HEK293 (cell line): ENCODE measurements around the gene BAD.

Source experiments
- CTCF ChIA-PET: fragments of 350-600 bp; formaldehyde crosslinking; extraction: SDS; loops from one replicate; lab custom pipeline; 2021; ENCODE audit warnings: antibody characterized with exemption; lab: Yijun Ruan, JAX
- POLR2A ChIA-PET: fragments of 300-600 bp; formaldehyde crosslinking; extraction: SDS; loops from one replicate; lab custom pipeline; 2020; ENCODE audit warnings: antibody characterized with exemption, inconsistent platforms; lab: Yijun Ruan, JAX
- H3K27ac ChIP-seq: fragments of 200-500 bp; sonication (Bioruptor generic); 2 replicates; pipeline ENCODE4 v1.5.1; 2014; ENCODE audit warnings: low read depth, low read length, control low read depth, inconsistent platforms; ENCODE audit errors: extremely low read depth
- H3K36me3 ChIP-seq, 2 experiments: fragments of 200-500 bp in 1 of 2; sonication (Bioruptor generic) in 1 of 2; 1 replicate in 1 of 2; 2 replicates in 1 of 2; pipeline ENCODE4 v1.5.1; 2014 to 2017; ENCODE audit warnings: inconsistent platforms in 2 of 2, low read length in 2 of 2; ENCODE audit not compliant: control insufficient read depth in 2 of 2, insufficient read depth in 1 of 2
- H3K4me1 ChIP-seq: fragments of 200-500 bp; sonication (Bioruptor generic); 2 replicates; pipeline ENCODE4 v1.5.1; 2014; ENCODE audit warnings: mild to moderate bottlenecking, low read length, inconsistent platforms; ENCODE audit not compliant: control insufficient read depth, insufficient read depth
- H3K4me3 ChIP-seq: 2 replicates; pipeline ENCODE4 v1.5.1; 2011; ENCODE audit warnings: low read depth, mild to moderate bottlenecking, control low read depth, low read length, moderate library complexity
- H3K9me3 ChIP-seq: fragments of 200-500 bp; sonication (Bioruptor generic); 2 replicates; pipeline ENCODE4 v1.5.1; 2014; ENCODE audit warnings: low read depth, low read length, inconsistent platforms; ENCODE audit not compliant: control insufficient read depth, insufficient read depth
- BCL11A ChIP-seq: fragments of 450-650 bp; formaldehyde crosslinking; IDR thresholded peaks from 2 replicates; pipeline ENCODE4 v1.5.1; 2016; ENCODE audit warnings: low read depth, missing biosample characterization, missing genetic modification characterization
- GLI4 ChIP-seq: fragments of 450-650 bp; formaldehyde crosslinking; IDR thresholded peaks from 2 replicates; pipeline ENCODE4 v1.5.1; 2016; ENCODE audit warnings: missing biosample characterization, missing genetic modification characterization
- GLIS1 ChIP-seq: fragments of 450-650 bp; formaldehyde crosslinking; IDR thresholded peaks from 2 replicates; pipeline ENCODE4 v1.5.1; 2016; ENCODE audit warnings: missing biosample characterization, missing genetic modification characterization
- GLIS2 ChIP-seq: fragments of 450-650 bp; formaldehyde crosslinking; IDR thresholded peaks from 2 replicates; pipeline ENCODE4 v1.5.1; 2016; ENCODE audit warnings: missing biosample characterization, missing genetic modification characterization
- MZF1 ChIP-seq: fragments of 450-650 bp; formaldehyde crosslinking; IDR thresholded peaks from 2 replicates; pipeline ENCODE4 v1.5.1; 2017; ENCODE audit warnings: missing biosample characterization, missing genetic modification characterization, borderline replicate concordance
- OSR2 ChIP-seq: fragments of 450-650 bp; formaldehyde crosslinking; IDR thresholded peaks from 2 replicates; pipeline ENCODE4 v1.5.1; 2016; ENCODE audit warnings: missing biosample characterization, missing genetic modification characterization
- OVOL3 ChIP-seq: fragments of 450-650 bp; formaldehyde crosslinking; IDR thresholded peaks from 2 replicates; pipeline ENCODE4 v1.5.1; 2016; ENCODE audit warnings: missing biosample characterization, missing genetic modification characterization
- SP2 ChIP-seq: fragments of 450-650 bp; formaldehyde crosslinking; IDR thresholded peaks from 2 replicates; pipeline ENCODE4 v1.5.1; 2016; ENCODE audit warnings: missing biosample characterization, missing genetic modification characterization
- ZBTB20 ChIP-seq: fragments of 450-650 bp; formaldehyde crosslinking; IDR thresholded peaks from 2 replicates; pipeline ENCODE4 v1.5.1; 2016; ENCODE audit warnings: missing biosample characterization, missing genetic modification characterization
- ZFP41 ChIP-seq: fragments of 450-650 bp; formaldehyde crosslinking; IDR thresholded peaks from 2 replicates; pipeline ENCODE4 v1.5.1; 2016; ENCODE audit warnings: missing biosample characterization, missing genetic modification characterization, borderline replicate concordance
- ZNF121 ChIP-seq: fragments of 450-650 bp; formaldehyde crosslinking; IDR thresholded peaks from 2 replicates; pipeline ENCODE4 v1.5.1; 2016; ENCODE audit warnings: missing biosample characterization, missing genetic modification characterization
- ZNF157 ChIP-seq: fragments of 450-650 bp; formaldehyde crosslinking; IDR thresholded peaks from 2 replicates; pipeline ENCODE4 v1.5.1; 2016; ENCODE audit warnings: missing biosample characterization, missing genetic modification characterization
- ZNF16 ChIP-seq: fragments of 450-650 bp; formaldehyde crosslinking; IDR thresholded peaks from 2 replicates; pipeline ENCODE4 v1.5.1; 2016; ENCODE audit warnings: low read depth, missing biosample characterization, missing genetic modification characterization
- ZNF175 ChIP-seq: fragments of 450-650 bp; formaldehyde crosslinking; IDR thresholded peaks from 2 replicates; pipeline ENCODE4 v1.5.1; 2016; ENCODE audit warnings: missing biosample characterization, missing genetic modification characterization
- ZNF184 ChIP-seq: fragments of 450-650 bp; IDR thresholded peaks from 2 replicates; pipeline ENCODE4 v1.5.1; 2018; ENCODE audit warnings: missing biosample characterization, mild to moderate bottlenecking, missing genetic modification characterization
- ZNF2 ChIP-seq: fragments of 450-650 bp; formaldehyde crosslinking; IDR thresholded peaks from 2 replicates; pipeline ENCODE4 v1.5.1; 2016; ENCODE audit warnings: missing biosample characterization, missing genetic modification characterization
- ZNF311 ChIP-seq: fragments of 450-650 bp; formaldehyde crosslinking; IDR thresholded peaks from 2 replicates; pipeline ENCODE4 v1.5.1; 2017; ENCODE audit warnings: missing biosample characterization, missing genetic modification characterization, borderline replicate concordance
- ZNF48 ChIP-seq: fragments of 450-650 bp; formaldehyde crosslinking; IDR thresholded peaks from 2 replicates; pipeline ENCODE4 v1.5.1; 2016; ENCODE audit warnings: missing biosample characterization, missing genetic modification characterization
- ZNF571 ChIP-seq: fragments of 450-650 bp; formaldehyde crosslinking; IDR thresholded peaks from 2 replicates; pipeline ENCODE4 v1.5.0; 2017; ENCODE audit warnings: missing biosample characterization, missing genetic modification characterization
- ZNF585B ChIP-seq: fragments of 450-650 bp; formaldehyde crosslinking; IDR thresholded peaks from 2 replicates; pipeline ENCODE4 v1.5.1; 2016; ENCODE audit warnings: missing biosample characterization, missing genetic modification characterization
- ZNF621 ChIP-seq: fragments of 450-650 bp; formaldehyde crosslinking; IDR thresholded peaks from 2 replicates; pipeline ENCODE4 v1.5.1; 2017; ENCODE audit warnings: missing biosample characterization, missing genetic modification characterization
- ZNF626 ChIP-seq: fragments of 450-650 bp; sonication (Bioruptor Pico); formaldehyde crosslinking; IDR thresholded peaks from 2 replicates; pipeline ENCODE4 v1.5.1; 2018; ENCODE audit warnings: missing biosample characterization, missing genetic modification characterization, inconsistent platforms
- ZNF768 ChIP-seq: fragments of 450-650 bp; formaldehyde crosslinking; IDR thresholded peaks from 2 replicates; pipeline ENCODE4 v1.5.1; 2018; ENCODE audit warnings: missing biosample characterization, mild to moderate bottlenecking, missing genetic modification characterization
- ZNF776 ChIP-seq: fragments of 450-650 bp; formaldehyde crosslinking; IDR thresholded peaks from 2 replicates; pipeline ENCODE4 v1.5.0; 2017; ENCODE audit warnings: missing biosample characterization, missing genetic modification characterization, borderline replicate concordance
- TF ChIP-seq, protein P1 (sequence below): fragments of 450-650 bp; formaldehyde crosslinking; IDR thresholded peaks from 2 replicates; pipeline ENCODE4 v1.5.1; 2017; ENCODE audit warnings: missing biosample characterization, mild to moderate bottlenecking, missing genetic modification characterization, moderate library complexity
- TF ChIP-seq, protein P2 (sequence below): fragments of 450-650 bp; formaldehyde crosslinking; conservative IDR thresholded peaks from 2 replicates; pipeline ENCODE4 v1.5.1; 2016; ENCODE audit warnings: low read depth, missing biosample characterization, missing genetic modification characterization
- TF ChIP-seq, protein P3 (sequence below): fragments of 450-650 bp; formaldehyde crosslinking; IDR thresholded peaks from 2 replicates; pipeline ENCODE4 v1.5.1; 2016; ENCODE audit warnings: missing biosample characterization, missing genetic modification characterization

Gene BAD

DNA sequence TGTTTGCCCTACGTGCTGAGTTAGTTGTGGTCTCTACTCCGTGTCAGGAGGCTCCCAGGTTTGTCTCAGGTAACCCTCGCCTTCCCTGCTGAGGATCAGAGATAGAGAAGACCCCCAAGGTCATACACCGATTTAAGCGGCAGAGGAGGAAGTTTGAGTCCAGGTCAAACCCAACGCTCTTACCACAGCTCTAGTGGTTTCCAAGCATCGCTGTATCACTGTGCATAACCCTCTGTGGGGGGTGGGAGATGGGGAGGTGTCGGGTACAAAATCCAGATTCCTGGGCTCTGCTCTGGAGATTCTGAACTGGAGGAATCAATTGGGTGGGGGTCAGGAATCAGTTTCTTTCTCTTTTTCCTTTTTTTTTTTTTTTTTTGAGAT, 53.5 kb downstream of the BAD start:
- ChIA-PET CTCF (interaction anchor here (0.5 to 1.4 kb wide), 3 partner anchors 14 to 1445 kb away, joined by 3 to 8 read pairs (median 4); no protein-coding TSS in a partner anchor), POLR2A (interaction anchor here (0.7 to 3.5 kb wide), 3 partner anchors 10 to 422 kb away, joined by 6 to 8 read pairs (median 8); partner anchors contain the start of genes FKBP2 and STIP1)
- Histone ChIP-seq H3K4me1 (no peaks in the 10 kb centered on the region), H3K27ac (peak overlapping the region; percentile 42; the same call in 1 of the 2 replicates), H3K9me3 (no peaks in the 10 kb centered on the region), H3K4me3 (peak overlapping the region; percentile 71), H3K36me3 (peaks cover 0 to 5% of the 10 kb centered on the region in 2 experiments; a peak in 1 of 3 replicates)
- TF ChIP-seq ZNF121 (tag by site-specific recombination) (no peak), GLIS2 (tag by site-specific recombination) (0 out of 2 replicates have a peak, but pooled peaks have one; percentile 2), GLIS1 (tag by site-specific recombination) (peak; percentile 65), ZBTB20 (tag by site-specific recombination) (peak; percentile 93), GLI4 (tag by site-specific recombination) (no peak)
- TF ChIP-seq, protein P1, sequence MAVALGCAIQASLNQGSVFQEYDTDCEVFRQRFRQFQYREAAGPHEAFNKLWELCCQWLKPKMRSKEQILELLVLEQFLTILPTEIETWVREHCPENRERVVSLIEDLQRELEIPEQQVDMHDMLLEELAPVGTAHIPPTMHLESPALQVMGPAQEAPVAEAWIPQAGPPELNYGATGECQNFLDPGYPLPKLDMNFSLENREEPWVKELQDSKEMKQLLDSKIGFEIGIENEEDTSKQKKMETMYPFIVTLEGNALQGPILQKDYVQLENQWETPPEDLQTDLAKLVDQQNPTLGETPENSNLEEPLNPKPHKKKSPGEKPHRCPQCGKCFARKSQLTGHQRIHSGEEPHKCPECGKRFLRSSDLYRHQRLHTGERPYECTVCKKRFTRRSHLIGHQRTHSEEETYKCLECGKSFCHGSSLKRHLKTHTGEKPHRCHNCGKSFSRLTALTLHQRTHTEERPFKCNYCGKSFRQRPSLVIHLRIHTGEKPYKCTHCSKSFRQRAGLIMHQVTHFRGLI, result 0 out of 2 replicates have a peak, but pooled peaks have one; percentile 1
- TF ChIP-seq, protein P2, sequence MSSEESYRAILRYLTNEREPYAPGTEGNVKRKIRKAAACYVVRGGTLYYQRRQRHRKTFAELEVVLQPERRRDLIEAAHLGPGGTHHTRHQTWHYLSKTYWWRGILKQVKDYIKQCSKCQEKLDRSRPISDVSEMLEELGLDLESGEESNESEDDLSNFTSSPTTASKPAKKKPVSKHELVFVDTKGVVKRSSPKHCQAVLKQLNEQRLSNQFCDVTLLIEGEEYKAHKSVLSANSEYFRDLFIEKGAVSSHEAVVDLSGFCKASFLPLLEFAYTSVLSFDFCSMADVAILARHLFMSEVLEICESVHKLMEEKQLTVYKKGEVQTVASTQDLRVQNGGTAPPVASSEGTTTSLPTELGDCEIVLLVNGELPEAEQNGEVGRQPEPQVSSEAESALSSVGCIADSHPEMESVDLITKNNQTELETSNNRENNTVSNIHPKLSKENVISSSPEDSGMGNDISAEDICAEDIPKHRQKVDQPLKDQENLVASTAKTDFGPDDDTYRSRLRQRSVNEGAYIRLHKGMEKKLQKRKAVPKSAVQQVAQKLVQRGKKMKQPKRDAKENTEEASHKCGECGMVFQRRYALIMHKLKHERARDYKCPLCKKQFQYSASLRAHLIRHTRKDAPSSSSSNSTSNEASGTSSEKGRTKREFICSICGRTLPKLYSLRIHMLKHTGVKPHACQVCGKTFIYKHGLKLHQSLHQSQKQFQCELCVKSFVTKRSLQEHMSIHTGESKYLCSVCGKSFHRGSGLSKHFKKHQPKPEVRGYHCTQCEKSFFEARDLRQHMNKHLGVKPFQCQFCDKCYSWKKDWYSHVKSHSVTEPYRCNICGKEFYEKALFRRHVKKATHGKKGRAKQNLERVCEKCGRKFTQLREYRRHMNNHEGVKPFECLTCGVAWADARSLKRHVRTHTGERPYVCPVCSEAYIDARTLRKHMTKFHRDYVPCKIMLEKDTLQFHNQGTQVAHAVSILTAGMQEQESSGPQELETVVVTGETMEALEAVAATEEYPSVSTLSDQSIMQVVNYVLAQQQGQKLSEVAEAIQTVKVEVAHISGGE (tag by site-specific recombination), result 0 out of 2 replicates have a peak, but pooled peaks have one; percentile 20

DNA sequence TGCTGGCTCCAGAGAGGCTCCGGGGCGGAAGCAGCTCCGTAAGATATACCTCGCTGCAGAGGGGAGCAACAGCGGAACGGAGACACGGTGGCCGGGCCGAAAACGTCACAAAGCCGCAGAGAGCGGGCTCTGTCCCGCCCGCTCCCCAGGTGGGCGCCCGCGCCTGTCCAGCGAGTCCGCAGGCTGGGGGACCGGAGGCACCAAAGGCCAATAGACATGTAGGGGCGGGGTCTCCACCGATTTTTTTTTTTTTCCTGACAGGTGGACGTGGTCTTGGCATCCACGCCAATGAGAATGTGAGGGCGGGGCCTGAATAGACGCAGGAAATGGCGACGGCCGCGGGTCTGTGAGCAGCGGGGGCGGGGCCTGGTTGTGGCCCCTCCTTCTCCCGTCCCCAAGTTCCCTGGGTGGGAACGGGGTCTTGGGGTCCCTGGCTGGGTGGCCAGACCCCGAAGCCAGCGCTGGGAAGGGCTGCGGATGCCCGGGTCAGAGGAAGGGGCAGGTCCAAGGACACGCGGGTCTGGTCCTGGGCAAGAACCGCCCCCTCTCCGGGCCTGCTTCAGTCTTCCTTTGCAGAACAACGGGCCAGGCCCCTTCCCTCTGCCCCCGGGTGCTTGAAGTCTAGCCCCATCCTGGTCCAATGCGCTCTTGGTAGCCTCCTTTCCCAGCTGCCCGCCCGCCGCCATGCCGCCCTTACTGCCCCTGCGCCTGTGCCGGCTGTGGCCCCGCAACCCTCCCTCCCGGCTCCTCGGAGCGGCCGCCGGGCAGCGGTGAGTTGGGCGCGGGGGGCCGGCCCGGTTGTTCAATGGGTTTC, 54.1 kb downstream of the BAD start, which contains the start of gene DNAJC4:
TSS of gene DNAJC4 (plus strand) at position 378 of the 814 bp plus-strand sequence. CDS start at position 685, 307 bp downstream.
- H3K4me3 ChIP-seq, result peak within 1 kb of the TSS; percentile 71
- peaks cover 1% of the 10 kb centered on the region; the same call in 1 of the 2 replicates for H3K4me1 ChIP-seq
- ChIA-PET POLR2A (interaction anchor here (0.8 to 0.9 kb wide), 2 partner anchors 10 to 54 kb away, joined by 3 read pairs; partner anchors contain the start of gene BAD), CTCF (interaction anchor here (0.6 to 1.7 kb wide), 4 partner anchors 13 to 1524 kb away, joined by 4 to 8 read pairs (median 5); no protein-coding TSS in a partner anchor)
- H3K9me3 ChIP-seq, result no peaks in the 10 kb centered on the region
- peak within 1 kb of the TSS; percentile 42; the same call in 1 of the 2 replicates for H3K27ac ChIP-seq
- H3K36me3 ChIP-seq, result no peaks in the 10 kb centered on the region
- no peak for TF ChIP-seq ZNF2 (tag by site-specific recombination)
- no peak for TF ChIP-seq ZFP41 (tag by site-specific recombination)
- TF ChIP-seq ZNF48 (tag by site-specific recombination), result no peak
- no peak for TF ChIP-seq ZNF571 (tag by site-specific recombination)
- TF ChIP-seq ZNF626 (tag by site-specific recombination), result no peak
- TF ChIP-seq SP2, result peak; percentile 86
- no peak for TF ChIP-seq ZNF585B (tag by site-specific recombination)
- TF ChIP-seq ZNF175 (tag by site-specific recombination), result no peak
- TF ChIP-seq ZNF621 (tag by site-specific recombination), result no peak
- no peak for TF ChIP-seq ZNF16
- no peak for TF ChIP-seq ZNF776 (tag by site-specific recombination)
- 0 out of 2 replicates have a peak, but pooled peaks have one; percentile 19 for TF ChIP-seq BCL11A
- no peak for TF ChIP-seq OSR2
- TF ChIP-seq ZNF184 (tag by site-specific recombination), result no peak
- TF ChIP-seq ZNF157 (tag by site-specific recombination), result no peak
- no peak for TF ChIP-seq ZNF768 (tag by site-specific recombination)
- TF ChIP-seq MZF1 (tag by site-specific recombination), result no peak
- TF ChIP-seq OVOL3 (tag by site-specific recombination), result no peak
- TF ChIP-seq, protein P3, sequence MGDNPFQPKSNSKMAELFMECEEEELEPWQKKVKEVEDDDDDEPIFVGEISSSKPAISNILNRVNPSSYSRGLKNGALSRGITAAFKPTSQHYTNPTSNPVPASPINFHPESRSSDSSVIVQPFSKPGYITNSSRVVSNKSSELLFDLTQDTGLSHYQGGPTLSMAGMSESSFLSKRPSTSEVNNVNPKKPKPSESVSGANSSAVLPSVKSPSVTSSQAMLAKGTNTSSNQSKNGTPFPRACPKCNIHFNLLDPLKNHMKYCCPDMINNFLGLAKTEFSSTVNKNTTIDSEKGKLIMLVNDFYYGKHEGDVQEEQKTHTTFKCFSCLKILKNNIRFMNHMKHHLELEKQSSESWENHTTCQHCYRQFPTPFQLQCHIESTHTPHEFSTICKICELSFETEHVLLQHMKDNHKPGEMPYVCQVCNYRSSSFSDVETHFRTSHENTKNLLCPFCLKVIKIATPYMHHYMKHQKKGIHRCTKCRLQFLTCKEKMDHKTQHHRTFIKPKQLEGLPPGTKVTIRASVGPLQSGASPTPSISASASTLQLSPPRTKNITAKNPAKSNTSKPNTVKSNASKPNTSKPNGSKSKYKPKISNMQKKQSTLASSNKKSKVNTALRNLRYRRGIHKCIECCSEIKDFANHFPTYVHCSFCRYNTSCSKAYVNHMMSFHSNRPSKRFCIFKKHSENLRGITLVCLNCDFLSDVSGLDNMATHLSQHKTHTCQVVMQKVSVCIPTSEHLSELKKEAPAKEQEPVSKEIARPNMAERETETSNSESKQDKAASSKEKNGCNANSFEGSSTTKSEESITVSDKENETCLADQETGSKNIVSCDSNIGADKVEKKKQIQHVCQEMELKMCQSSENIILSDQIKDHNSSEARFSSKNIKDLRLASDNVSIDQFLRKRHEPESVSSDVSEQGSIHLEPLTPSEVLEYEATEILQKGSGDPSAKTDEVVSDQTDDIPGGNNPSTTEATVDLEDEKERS, result no peak
- TF ChIP-seq ZNF311 (tag by site-specific recombination), result no peak
